Germinal center (tissue), 1 donor: ENCODE results near the gene IFNA13.
A peak's percentile ranks its signal among the peaks of the same experiment; 100 is the strongest.

Experiments used
- DNase-seq: peaks from one replicate; pipeline ENCODE4 v3.0.0; 2012; ENCODE audit warnings: mixed read lengths, low spot score

Gene IFNA13

DNA sequence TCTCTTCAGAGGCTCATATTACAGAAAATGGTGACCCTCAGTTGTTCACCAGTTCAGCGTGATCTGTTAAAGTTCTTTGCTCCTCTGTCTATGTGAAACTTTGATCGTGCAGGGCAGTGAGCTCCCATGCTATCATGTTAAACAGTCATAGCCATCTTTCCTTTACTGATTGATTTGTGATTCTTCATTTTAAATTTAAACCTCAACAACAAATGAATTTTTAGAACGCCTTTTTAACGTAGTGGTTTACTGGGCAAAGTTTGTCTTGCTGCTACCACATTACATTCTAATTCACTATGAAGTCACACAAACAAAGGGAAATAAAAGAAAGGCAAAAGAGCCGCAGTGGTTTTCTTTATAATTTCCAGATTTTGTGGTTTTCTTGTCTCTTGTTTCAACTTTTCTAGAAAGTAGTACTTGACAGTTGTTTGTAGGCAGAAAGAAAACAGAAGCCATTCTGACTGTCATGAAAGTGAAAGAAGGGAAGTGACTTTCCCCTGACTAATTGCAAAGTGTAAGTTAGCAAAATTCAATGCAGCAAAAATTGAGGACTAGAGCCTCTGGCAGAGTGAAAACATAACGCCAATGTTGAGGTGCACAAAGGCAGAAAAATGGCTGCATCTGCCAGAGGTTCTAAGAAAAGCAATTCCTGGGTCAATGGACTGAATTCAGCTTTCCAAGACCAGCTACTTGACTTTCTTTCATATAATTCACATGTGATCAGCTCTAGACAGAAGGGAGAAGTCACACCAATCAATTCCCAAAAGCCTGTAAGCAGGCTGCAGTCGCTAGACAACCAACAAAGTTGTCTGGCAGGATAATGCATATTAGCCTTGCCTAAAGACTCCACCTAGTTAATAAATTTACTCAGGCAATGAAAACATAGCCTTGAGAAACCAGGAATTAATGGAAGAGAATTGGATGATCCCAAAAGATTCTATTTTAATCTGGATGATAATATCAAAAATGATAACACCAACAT is 10.1 kb downstream of the IFNA13 start:
- DNase-seq = no peak

DNA sequence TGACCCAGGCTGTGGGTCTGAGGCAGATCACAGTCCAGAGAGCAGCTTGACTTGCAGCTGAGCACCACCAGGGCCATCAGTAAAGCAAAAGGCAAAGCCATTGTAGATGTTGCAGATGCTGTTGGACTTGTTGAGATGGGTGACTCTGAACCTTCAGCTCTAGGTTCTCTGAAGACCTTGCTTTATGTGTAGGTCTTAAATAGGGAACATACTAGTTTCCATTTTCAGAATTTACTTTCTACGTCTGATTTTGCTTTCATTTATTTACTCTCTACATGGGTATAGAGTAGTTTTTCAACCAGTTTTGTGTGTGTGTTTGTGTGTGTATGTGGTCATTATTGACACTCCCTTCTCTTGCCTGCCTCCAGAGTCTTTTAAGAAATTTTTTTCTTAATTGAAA is 17.1 kb downstream of the IFNA13 start, which contains the start of gene IFNA6:
Gene IFNA6, minus strand, starts transcription at position 101 of the 400 bp plus-strand sequence. Its CDS starts 0 bp downstream, at position 101.
- no peak for DNase-seq

- DNase-seq = no peak
Observed at GRCh38 chr9:21348430-21348970, 19.4 kb downstream of the IFNA13 start.

DNA sequence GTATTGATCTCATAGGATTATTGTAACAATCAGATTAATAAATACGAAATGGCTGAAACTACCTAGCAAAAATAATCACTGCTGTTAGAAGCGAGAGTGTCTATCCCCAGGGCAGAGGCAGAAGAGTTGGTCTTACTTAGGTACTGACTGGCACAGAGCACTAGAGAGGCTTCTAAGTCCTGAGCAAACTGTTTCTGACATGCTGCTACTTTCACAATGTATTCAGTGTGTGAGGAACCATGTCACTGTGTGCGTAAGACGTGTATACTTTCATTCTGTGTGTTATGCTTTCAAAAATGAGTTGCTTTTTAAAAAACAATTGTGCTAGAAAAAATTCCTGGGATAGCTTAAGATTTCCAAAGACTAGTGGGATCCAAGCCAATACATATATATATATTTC is 27.1 kb downstream of the IFNA13 start:
- no peak for DNase-seq

DNA sequence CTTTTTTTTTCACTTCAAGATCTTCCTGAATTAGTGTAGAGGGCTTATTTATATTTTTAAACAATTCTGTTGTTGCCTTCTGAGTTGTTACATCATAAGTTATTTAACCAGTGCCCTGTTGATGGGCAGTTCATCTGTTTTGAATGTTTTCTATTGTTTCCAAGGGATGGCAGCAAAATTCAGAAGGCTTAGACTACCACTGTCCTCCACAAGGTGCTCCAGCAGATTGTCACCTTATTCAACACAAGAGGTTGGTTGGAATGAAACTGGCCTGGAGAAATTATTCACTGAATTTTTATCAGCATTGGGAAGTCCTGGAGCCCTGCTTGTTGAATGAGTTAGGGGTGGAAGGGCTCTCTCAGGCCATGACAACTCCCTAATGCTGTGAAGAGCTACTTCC is 31.4 kb downstream of the IFNA13 start:
- DNase-seq = no peak

GRCh38 chr9:21334701-21335632 is 32.9 kb downstream of the IFNA13 start, which contains the start of gene KLHL9:
KLHL9 (minus strand) TSS chr9:21335404; CDS start chr9:21334859, 545 bp downstream.
- DNase-seq = peak; percentile 85

- DNase-seq = no peak
Observed at GRCh38 chr9:21333226-21333625, 34.6 kb downstream of the IFNA13 start.

GRCh38 chr9:21331676-21332402 is 36.0 kb downstream of the IFNA13 start:
- DNase-seq = no peak

GRCh38 chr9:21326526-21327139 is 41.2 kb downstream of the IFNA13 start:
- peak; percentile 33 for DNase-seq

- DNase-seq = no peak
Observed at GRCh38 chr9:21324047-21324446, 43.8 kb downstream of the IFNA13 start.

DNA sequence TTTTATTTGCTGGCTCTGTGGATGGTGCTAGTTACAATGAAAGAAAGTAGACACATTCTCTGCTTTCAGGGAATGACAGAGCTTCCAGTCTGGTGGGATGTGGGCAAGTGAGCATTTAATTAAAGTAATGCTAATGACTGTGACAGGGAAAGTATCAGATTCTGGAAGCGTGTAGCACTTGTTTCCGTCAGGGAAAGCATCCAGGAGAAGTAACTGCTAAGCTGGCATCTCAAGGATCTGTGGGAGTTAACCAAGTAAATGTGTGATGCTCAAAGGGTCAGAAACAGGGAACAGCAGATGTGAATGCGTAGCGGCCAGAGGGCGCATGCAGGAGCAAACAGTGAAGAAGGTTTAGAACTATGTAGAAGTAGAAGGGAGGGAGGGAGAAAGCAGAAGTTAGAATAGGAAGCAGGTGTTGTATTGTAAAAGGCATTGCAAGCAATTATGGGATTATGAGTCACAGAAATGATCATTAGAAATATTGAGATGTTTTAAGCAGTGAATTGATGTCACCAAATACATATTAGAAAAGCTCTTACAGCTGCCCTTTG is 44.9 kb downstream of the IFNA13 start:
- no peak for DNase-seq

DNA sequence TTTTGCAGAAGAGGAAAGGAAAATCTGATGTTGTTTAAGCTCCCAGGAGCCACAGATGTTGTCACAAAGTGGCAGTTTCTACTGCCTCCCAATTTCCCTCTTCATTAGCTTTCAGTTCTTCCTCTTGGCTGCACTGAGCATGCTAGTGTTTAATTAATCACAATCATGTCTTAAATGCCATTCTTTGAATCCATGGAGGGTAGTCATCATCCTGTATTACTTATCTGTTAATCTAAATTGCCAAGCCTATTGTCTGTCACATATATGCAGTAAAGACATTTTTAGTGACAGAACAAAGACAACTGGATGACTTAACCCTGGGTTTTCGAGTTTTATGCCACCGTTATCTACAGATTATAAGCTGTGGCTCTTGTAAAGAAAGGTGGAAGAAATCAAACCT is 47.4 kb downstream of the IFNA13 start:
- DNase-seq = no peak

DNA sequence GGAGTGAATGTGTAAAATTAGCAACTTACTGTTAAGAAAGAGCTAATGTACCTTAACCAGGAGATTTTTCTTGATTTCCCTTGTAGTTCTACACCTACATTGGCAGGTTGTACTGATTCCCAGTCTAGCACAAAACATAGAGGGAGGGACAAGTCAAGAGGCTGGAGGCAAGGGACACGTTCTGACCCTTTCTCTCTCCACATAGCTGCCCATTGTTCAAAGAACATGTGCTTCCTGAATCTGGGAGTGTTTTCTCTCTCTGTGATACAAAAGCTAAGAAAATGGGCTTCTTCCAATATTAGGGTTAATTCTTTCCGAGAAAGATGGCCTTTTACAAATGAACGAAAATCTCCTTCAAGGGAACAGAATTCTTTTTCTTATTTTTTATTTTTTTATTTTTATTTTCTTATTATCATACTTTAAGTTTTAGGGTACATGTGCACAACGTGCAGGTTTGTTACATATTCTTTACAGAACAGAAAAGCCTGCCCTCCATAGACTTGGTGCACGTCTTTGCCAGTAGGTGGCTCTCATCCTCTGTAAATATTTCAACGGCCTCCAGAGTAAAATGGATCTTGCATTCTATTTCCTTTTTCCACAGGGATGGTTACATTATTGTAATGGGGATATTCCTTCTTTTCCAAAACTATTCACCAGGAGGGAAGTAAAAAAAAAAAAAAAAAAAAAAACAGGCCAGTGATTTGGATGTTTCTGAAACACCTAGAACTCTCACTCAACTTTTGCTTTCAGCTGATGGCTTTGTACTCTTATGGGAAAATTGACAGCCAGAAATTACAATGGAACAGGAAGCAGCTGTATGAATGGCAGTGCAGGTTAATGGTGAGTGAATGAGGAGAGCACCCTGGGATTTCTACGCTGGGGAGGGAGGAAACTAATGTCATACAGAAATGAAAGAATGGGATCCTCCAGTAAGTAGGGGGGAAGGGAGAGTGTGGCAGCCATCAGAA is 49.6 kb downstream of the IFNA13 start:
- no peak for DNase-seq
